Measurements from ENCODE around the gene ZNF276. TPM values are rescaled to one million over a fixed set of nuclear protein-coding genes. Genes with fewer than 3 reads are reported as not detected.
"Not testable (repeated sequence)": the region's sequence is repeated elsewhere in the genome, so short reads cannot be mapped to it uniquely, and the experiment has no call there.

Gene ZNF276
- 9.0 and 18.0 TPM in 2 replicates for total RNA-seq

GRCh38 chr16:89720813-89721545, at the start of gene ZNF276, which contains the start of gene VPS9D1:
ZNF276 (plus strand) TSS chr16:89721537; CDS start chr16:89721641, 104 bp downstream.
VPS9D1 (minus strand) TSS chr16:89720898; CDS start chr16:89720861, 37 bp downstream.
- DNase-seq (ENCODE audit: low read depth in 2 of 2), result peak; percentile 40 to 86

- not testable (repeated sequence) for DNase-seq (ENCODE audit: low read depth in 2 of 2)
Measured at GRCh38 chr16:89671565-89671964, 49.8 kb upstream of the ZNF276 start.

GRCh38 chr16:89672177-89672941, 49.0 kb upstream of the ZNF276 start:
- no peak for DNase-seq (ENCODE audit: low read depth in 2 of 2)

- no peak for DNase-seq (ENCODE audit: low read depth in 2 of 2)
Measured at GRCh38 chr16:89678258-89678657, 43.1 kb upstream of the ZNF276 start.

GRCh38 chr16:89685916-89686315, 35.4 kb upstream of the ZNF276 start:
- no peak for DNase-seq (ENCODE audit: low read depth in 2 of 2)

- peak; percentile 71 to 80 for DNase-seq (ENCODE audit: low read depth in 2 of 2)
Measured at GRCh38 chr16:89686520-89687091, 34.7 kb upstream of the ZNF276 start, which contains the start of gene CDK10. CDK10 (plus strand) TSS chr16:89686689; CDS start chr16:89686711, 22 bp downstream.

- peak in 1 of 2 donors; percentile 43 for DNase-seq (ENCODE audit: low read depth in 2 of 2)
Measured at GRCh38 chr16:89687092-89687940, 34.0 kb upstream of the ZNF276 start.

GRCh38 chr16:89688395-89688794, 32.9 kb upstream of the ZNF276 start:
- DNase-seq (ENCODE audit: low read depth in 2 of 2), result no peak

GRCh38 chr16:89689142-89689541, 32.2 kb upstream of the ZNF276 start:
- no peak for DNase-seq (ENCODE audit: low read depth in 2 of 2)

GRCh38 chr16:89689621-89690020, 31.7 kb upstream of the ZNF276 start:
- not testable (repeated sequence) for DNase-seq (ENCODE audit: low read depth in 2 of 2)

- no peak for DNase-seq (ENCODE audit: low read depth in 2 of 2)
Measured at GRCh38 chr16:89690392-89690901, 30.9 kb upstream of the ZNF276 start.

- DNase-seq (ENCODE audit: low read depth in 2 of 2), result no peak
Measured at GRCh38 chr16:89691231-89691985, 29.9 kb upstream of the ZNF276 start.

- DNase-seq (ENCODE audit: low read depth in 2 of 2), result no peak
Measured at GRCh38 chr16:89691986-89692569, 29.3 kb upstream of the ZNF276 start.

GRCh38 chr16:89693289-89693731, 28.0 kb upstream of the ZNF276 start:
- DNase-seq (ENCODE audit: low read depth in 2 of 2), result no peak

GRCh38 chr16:89693931-89694783, 27.2 kb upstream of the ZNF276 start:
- no peak for DNase-seq (ENCODE audit: low read depth in 2 of 2)

GRCh38 chr16:89694784-89695085, 26.6 kb upstream of the ZNF276 start:
- not testable (repeated sequence) for DNase-seq (ENCODE audit: low read depth in 2 of 2)

- DNase-seq (ENCODE audit: low read depth in 2 of 2), result no peak
Measured at GRCh38 chr16:89695086-89695874, 26.1 kb upstream of the ZNF276 start.
